NOMO-1 treated with dmso at 0.1 percent for 144 hours (cell line): ENCODE results near the gene TPCN2.

Source experiments
- DNase-seq: peaks from one replicate; lab custom pipeline; 2025; ENCODE audit not compliant: unreplicated experiment; lab: John Stamatoyannopoulos, UW

The TPCN2 gene

GRCh38 chr11:69055598-69056516 is 7.1 kb downstream of the TPCN2 start:
- peak; percentile 95 for DNase-seq

DNA sequence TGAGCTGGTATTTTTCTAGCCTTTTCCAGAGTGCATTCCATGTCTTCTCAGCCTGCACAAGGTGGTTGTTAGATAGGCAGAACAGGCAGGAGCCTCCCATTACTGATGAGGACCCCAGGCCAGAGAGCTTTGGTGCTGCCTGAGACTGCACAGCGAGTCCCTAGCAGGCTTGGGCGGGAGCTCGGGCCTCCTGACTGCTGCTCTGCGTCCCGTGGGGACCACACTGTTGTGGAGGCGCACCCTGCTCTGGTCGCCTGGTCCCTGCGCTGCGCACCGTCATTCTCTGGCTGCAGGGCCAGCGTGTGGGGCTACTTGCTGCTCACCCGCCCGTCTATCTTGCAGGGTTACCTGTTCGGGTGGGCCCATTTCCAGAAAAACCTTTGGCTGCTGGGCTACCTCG is 8.5 kb downstream of the TPCN2 start:
- no peak for DNase-seq

GRCh38 chr11:69057801-69058200 is 9.1 kb downstream of the TPCN2 start:
- no peak for DNase-seq

GRCh38 chr11:69058511-69059270 is 10.0 kb downstream of the TPCN2 start:
- no peak for DNase-seq

- no peak for DNase-seq
These were observed 10.7 kb downstream of the TPCN2 start for GRCh38 chr11:69059429-69059828.

DNA sequence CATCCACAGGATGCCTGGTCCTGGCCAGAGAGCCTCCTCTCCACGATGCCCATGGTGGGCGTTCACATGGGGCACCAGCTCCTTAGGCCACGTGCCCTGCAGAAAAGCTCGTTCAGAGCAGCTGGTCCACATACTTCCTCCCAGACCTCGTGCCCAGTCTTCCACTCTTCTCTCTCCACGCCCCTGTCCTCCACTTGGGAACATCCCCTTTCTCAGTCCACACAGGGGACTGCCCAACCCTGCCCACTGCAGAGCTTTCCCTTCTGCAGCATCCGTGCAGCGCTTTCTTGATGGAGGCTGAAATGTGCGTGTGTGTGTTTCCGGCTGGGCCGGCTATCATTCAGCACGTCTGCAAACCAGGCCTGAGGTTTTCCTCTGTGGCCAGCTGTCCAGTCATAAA is 11.3 kb downstream of the TPCN2 start:
- no peak for DNase-seq

DNA sequence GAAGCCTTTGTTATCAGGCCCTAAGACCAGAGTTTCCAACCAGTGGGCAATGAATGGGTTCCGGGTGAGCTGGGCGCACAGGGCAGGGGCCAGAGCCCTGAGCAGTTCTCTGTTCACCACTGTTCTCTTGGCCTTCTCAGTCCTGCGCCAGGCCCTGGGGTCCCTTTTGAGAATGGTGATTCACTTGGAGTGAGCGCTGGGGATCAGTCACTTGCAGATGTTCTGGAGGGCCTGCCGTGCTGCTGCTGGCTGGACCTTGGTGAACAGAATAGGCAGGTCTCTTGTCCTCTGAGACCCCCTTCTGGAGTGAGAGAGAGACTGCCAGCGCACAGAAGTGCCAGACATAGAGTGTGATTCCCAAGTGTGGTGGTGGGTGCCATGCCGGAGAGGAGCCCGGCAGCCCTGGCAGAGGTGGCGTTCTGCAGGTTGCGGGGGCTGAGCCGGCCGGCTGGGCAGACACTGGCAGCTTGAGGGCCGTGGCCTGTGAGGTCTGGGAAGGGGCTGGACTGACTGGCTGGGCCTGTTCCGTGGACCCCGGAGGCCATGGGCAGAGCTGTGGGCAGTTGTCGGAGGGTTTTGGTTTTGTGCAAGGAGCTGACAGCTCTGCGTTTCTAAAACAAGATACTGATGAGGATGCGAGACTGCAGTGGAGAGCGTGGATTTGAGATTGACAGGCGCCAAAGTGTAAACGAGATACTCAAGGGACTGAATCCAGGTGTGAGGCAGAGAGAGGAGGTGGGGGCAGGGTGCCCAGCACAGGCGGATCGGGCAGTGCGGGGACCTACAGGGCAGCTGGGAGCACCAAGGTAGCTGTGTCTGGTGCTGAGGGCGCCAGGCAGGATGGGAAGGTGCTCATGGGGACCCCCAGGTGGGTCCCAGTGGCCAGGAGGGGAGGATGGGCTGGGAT is 12.3 kb downstream of the TPCN2 start:
- no peak for DNase-seq

- no peak for DNase-seq
These were observed 13.0 kb downstream of the TPCN2 start for GRCh38 chr11:69061713-69062053.

- no peak for DNase-seq
These were observed 13.6 kb downstream of the TPCN2 start for GRCh38 chr11:69062169-69062855.

DNA sequence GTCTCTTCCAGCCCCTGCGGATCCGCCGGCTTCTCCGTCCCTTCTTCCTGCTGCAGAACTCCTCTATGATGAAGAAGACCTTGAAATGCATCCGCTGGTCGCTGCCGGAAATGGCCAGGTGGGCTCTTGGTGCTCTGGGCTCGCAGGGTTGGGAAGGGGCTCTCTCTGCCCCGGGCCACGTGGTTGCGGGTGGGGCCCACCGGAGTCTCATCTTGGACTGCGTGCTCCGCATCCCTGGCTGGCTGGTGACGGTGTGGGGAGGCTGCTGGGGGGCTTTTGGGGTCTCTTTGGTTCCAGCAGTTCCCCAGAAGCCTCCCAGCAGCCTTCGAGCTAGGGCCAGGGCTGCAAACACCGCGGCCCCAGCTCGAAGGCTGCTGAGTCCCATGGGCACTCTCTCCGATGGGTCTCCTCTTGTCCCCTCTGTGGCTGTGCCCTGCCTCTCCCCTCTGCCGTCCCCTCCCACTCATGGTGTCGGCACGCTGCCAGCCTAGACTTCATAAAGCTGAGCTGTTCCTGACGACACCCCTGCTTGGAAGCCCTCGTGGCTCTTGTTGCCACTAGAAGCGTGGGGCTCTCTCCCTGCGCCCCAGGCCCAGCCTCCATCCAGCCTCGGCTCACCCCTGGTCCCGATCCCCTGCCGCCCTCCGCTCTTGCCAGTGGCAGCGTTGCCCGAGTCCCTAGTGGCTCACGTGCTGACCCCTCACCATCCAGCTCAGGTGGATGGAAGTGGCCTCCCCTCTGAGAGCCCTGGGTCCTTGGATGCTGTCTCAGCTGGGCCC is 14.3 kb downstream of the TPCN2 start:
- DNase-seq, result no peak

DNA sequence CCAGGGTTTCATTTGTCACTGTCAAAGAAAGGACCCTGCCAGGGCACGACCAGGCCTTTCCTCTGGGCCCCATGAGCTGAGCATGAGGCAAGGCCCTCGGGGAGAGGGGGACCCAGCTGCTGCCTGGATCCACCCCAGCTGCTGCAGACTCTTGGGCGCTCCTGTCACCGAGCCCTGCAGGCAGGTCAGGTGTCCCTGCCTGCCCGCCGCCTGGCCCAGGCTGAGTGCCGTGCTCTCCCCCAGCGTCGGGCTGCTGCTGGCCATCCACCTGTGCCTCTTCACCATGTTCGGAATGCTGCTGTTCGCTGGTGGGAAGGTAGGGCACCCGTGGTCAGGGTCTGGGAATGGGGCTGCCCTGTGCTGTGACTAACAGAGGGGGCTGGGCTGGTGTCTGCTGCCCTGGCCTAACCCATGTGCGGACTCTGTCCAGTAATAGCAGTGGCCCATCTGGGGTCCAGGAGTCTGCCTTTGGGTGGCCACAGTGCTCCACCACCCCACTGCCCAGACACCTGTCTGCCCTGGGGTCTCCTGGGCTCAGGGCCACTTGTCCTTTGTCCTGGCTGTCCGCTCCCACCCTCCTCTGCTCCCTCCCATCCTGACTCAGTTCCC is 15.0 kb downstream of the TPCN2 start:
- DNase-seq, result no peak

- DNase-seq, result no peak
These were observed 15.7 kb downstream of the TPCN2 start for GRCh38 chr11:69064394-69064957.

DNA sequence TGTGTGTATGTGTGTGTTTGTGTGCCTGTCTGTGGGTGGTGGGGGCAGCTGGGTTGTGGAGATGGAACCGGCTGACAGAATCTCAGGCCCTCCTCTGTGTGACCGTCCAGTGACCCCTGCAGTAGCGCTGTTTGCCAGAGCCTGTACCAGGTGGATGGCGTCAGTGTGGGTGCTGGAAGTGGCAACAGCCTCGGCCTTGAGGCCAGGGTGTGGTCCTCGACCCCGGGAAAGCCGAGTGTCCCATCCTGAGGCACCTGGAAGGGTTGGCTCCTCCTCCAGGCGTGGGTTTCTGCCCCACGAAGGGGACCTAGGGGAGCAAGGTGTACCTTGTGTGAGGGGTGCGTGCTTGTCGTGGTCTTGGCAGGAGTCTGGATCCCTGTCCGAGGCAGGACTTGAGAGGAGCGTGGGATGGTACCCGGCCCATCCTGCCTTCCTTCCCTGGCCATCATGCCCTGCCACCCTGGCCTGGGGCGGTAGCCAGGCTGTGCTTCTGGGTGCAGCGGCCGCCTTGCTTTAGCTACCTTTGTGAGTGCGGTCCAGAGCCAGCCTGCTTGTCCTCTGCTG is 16.5 kb downstream of the TPCN2 start:
- no peak for DNase-seq

DNA sequence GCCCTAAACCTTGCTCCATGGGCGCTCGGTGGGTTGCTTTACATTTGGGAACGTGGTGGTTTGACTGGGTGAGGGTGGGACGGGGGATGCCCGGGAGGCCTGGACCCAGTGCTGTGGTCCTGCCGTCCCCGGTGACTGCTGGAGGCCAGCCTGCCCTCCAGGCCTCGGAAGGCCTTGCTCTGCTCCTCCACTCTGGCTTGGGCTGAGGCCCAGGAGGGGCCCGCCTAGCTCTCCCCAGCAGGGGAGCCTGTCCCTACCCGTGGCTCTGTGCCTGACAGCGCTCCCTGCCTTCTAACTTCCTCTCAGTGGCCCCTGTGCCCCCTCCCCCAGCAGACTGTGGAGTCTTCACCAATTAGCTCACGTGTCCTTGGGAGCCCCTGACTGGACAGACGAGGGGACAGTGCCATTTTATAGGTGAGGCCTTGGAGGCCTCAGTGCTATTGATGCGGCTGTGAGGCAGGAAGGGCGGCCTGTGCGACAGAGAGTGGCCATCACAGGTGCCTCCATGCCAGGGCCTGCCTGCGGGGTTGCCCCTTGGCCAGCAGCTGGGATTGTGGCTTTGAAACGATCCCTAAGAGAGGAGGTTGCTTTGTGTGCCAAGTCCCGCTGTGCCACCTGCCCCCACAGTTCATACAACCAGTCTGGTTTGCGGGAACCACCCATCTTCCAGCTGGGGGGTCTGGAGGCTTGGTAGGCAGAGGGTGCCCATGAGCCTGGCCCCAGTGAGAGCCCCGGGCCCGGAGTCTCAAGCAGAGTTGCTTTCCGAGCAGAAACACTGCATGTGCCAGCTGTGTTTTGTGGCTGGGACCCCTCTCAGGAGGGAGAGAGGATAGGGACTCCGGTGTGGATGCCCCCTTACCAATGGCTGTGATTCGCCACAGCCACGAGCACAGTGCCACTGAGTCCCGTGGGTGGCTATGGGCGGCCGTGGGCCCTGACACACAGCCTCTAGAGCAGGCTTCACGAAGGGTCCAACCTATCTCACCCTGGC is 17.7 kb downstream of the TPCN2 start:
- DNase-seq, result no peak

DNA sequence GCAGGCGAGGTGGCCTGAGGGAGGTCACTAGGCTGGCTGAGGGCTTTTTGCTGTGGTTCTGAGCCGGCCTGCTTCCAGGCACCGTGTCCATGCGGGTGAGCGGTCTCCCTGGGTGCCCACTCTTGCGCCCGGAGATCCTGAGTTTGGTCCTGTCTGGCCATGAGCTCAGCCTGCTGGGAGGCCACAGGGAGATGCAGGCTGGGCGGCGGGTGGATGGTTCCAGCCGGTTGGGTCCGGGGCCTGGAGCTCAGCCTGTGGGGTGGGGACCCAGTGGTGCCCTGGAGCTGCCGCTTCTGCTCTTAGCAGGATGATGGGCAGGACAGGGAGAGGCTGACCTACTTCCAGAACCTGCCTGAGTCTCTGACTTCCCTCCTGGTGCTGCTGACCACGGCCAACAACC is 18.5 kb downstream of the TPCN2 start:
- DNase-seq, result no peak

DNA sequence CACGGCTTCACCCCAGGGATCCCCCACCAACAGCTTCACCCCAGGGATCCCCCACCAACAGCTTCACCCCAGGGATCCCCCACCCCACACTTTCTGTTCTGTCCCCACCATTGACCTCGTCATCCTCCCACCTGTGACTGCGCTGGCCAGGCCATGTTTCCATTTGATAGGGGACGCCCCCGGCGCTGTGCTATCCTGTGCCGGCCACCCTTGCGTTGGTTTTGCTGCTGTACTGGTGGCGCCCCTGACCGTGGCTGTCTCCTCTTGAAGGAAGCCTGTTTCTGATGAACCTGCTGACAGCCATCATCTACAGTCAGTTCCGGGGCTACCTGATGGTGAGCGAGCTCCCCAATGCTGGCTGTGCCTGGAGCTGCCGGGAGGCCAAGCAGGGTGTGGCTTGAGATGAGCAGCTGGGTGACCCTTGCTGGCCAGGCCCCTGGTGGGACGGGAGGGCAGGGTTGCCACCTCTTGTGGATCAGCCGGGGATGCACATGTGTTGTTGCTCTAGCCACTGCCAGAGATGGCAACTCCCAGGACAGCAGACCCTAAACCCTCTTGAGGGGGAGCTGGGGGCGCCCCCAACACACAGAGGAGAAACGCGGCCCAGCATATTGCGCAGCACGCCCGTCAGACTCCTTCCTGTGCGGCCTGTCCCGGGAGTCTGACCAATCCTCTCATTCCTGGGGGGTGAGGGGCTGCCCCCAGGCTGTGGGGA is 22.5 kb downstream of the TPCN2 start:
- no peak for DNase-seq

- no peak for DNase-seq
These were observed 23.2 kb downstream of the TPCN2 start for GRCh38 chr11:69071956-69072355.
